ENCODE measurements around the gene CSPG5.
A peak's percentile ranks its signal among the peaks of the same experiment; 100 is the strongest.

The CSPG5 gene

DNA sequence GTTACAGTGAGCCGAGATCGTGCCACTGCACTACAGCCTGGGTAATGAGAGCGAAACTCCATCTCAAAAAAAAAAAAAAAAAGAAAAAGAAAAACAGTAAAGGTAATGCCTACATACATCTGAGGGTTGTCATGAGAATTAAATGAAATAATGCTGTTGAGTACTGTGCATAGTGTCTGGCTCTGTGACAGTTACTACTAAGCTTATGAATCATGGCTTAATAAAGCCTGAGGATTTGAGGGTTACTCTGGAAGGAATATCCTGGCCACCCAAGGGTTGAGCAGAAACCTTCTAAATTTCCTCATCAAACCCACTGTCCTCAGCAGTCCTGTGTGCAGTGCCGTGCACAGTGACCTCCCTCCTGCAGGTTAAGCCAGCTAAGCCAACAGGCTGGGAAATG is 38.4 kb downstream of the CSPG5 start:
- no peak for DNase-seq (ENCODE audit: low read depth)

DNA sequence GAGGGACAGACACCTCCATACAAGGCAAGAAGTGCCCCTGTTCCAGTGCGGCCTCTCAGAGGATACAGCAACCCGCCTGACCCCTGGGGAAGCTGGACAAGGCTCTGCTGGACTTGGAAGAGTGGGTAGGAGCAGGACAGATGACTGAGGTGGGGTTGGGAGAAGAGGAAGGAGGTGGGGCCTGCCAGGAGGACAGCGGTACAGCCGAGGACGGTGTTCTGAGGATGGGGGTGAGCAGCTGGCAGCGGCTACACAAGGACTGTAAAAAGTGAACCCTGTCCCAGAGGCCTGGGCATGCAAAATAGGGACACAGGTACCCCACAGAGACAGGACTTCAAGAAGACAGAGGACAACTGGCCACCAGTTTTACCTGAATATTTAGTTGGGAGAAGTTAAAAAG is 41.7 kb downstream of the CSPG5 start:
- DNase-seq (ENCODE audit: low read depth), result no peak

DNA sequence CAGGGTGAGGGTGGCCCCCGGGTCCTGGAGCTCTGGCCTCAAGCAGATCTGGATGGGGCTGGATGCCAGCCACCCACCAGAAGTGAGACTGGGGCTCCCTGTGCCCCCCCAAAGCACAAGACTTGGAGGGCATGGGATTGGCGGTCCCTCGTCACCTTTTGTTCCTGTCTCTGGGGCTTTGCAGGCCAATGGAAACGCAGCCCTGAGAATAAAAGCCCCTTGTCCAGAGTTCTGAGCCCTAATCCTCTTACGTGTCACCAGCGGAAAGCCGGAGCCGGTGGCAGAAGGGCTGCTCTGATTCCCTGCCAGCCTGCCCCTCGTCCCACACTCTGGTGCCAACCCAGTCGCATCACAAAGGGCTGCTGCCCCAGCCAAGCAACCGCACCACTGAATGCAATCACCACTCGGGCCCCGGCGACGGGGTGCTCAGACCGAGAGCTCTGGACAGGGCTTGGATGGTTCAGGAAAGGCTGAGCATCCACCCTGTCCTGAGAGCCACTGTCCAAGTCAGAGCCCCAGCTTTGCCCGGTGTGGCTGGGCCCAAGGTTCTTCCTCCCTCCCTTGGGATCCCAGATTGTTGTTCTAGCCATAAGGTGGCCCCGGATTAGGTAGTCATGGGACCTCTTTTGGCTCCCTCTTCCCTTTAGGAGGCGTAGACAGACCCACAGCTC is 42.3 kb downstream of the CSPG5 start:
- no peak for DNase-seq (ENCODE audit: low read depth)

GRCh38 chr3:47533996-47534454 is 44.6 kb downstream of the CSPG5 start:
- no peak for DNase-seq (ENCODE audit: low read depth)

GRCh38 chr3:47533481-47533880 is 45.2 kb downstream of the CSPG5 start:
- no peak for DNase-seq (ENCODE audit: low read depth)

- no peak for DNase-seq (ENCODE audit: low read depth)
Observed at GRCh38 chr3:47527952-47528725, 50.5 kb downstream of the CSPG5 start.

GRCh38 chr3:47525617-47526016 is 53.0 kb downstream of the CSPG5 start:
- no peak for DNase-seq (ENCODE audit: low read depth)

- DNase-seq (ENCODE audit: low read depth), result no peak
Observed at GRCh38 chr3:47523310-47524073, 55.2 kb downstream of the CSPG5 start.

- DNase-seq (ENCODE audit: low read depth), result peak; percentile 39
Observed at GRCh38 chr3:47522082-47522987, 56.3 kb downstream of the CSPG5 start.

- no peak for DNase-seq (ENCODE audit: low read depth)
Observed at GRCh38 chr3:47520756-47521155, 57.9 kb downstream of the CSPG5 start.

GRCh38 chr3:47517937-47518336 is 60.7 kb downstream of the CSPG5 start:
- no peak for DNase-seq (ENCODE audit: low read depth)

GRCh38 chr3:47515864-47516319 is 62.8 kb downstream of the CSPG5 start:
- no peak for DNase-seq (ENCODE audit: low read depth)

DNA sequence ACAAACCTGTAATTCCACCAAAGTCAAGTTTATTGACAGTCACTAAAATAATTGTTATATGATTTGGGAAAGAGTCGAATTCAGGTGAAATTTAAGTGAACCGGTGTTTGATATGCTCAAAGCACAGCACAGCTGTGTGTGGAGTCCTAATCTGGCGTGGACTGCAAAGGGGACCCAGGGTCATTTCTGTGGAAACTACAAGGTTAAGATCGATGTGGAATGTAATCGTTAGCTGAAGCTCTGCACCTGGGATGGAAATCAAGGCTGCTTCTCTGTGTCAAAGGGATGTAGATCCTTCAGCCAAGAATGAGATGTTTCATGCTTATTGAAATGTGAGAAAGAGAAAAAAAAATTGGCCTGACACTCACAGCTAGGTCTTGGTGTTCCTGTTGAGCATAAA is 63.6 kb downstream of the CSPG5 start:
- DNase-seq (ENCODE audit: low read depth), result no peak

GRCh38 chr3:47513125-47513929 is 65.3 kb downstream of the CSPG5 start, which contains the start of gene ELP6:
Gene ELP6, minus strand, starts transcription at chr3:47513712. Its CDS starts 122 bp downstream, at chr3:47513590.
- peak; percentile 90 for DNase-seq (ENCODE audit: low read depth)

DNA sequence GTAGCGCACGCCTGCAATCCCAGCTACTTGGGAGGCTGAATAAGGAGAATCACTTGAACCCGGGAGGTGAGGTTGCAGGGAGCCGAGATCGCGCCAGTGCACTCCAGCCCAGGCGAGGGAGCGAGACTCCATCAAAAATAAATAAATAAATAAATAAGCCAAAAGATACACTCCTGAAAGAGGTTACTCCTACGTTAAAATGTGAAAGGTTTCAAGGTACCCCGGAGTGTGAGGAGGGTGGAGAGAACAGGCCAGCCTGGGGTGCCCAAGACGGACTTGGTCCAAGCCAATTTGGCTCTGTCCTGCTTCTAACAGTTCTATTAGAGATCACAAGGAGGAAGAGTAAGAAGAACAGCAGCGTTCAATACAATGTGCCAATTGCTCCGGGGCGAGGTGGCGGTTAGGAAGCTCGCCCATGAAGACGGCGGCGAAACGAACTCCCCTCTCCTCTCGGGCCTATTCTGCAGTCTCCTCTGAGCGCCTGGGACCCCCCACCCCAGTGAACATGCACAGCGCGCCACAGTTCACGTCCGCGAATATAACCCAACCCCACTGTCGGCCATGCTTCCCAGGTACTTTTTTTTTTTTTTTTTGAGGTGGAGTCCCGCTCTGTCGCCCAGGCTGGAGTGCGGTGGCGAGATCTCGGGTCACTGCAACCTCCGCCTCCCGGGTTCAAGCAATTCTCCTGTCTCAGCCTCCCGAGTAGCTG is 66.1 kb downstream of the CSPG5 start:
- no peak for DNase-seq (ENCODE audit: low read depth)

Data from stimulated activated CD8-positive, alpha-beta memory T cell treated with anti-CD3 and anti-CD28 coated beads, Interleukin-15, amount 100 ng/mL, for 24 hours (primary cell).